Epithelial cell of umbilical artery (primary cell): ENCODE results near the gene PPIL1. TPM values are rescaled to one million over a fixed set of nuclear protein-coding genes. Genes with fewer than 3 reads are reported as not detected.

Experiments used
- total RNA-seq: library from RNA; depleted of rRNA; stranded (reverse); fragments of >200 nt; gene quantifications from 2 replicates; pipeline ENCODE4 v1.2.3, GENCODE V29; 2014

PPIL1 gene
- 44.4 and 48.7 TPM in 2 replicates for total RNA-seq

DNA sequence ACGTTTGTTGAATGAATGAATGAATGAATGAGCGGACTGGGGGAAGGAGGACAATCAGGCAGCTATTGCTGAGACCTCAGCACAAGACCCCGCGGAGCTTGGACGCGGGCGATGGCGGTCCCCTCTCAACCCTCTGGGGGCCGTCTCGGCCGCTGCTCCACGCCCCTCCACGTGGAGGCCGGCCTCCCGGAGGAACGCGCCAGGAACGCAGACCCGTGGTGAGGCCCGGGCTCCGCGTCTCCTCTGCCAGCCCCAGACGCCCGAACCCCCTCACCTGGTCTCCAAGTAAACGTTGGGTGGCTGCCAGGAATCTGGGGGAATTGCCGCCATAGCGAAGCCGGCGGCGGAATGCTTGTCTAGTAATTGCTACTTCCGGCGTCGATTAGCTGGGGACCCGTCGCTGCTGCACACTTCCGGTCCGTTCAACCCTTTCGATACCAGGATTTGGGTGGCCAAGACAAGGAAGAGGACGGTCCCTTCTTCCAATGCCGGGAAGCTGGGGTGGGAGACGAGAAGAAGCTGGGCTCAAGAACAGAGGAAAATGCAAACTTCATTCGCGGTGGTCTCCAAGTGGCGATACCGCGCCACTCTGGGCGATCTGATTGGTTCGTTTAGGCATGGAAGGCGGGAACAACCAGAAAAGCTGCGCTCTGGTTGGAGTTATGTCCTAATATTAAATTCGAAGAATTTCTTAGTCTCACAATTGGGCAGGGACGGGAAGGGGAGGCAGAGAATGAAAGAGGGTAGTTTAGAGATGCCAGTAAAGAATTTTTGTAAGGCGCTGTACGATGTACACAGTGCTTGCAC lies at the start of gene PPIL1:
Gene PPIL1, minus strand, starts transcription at position 361 of the 807 bp plus-strand sequence. Its CDS starts 31 bp downstream, at position 330.

DNA sequence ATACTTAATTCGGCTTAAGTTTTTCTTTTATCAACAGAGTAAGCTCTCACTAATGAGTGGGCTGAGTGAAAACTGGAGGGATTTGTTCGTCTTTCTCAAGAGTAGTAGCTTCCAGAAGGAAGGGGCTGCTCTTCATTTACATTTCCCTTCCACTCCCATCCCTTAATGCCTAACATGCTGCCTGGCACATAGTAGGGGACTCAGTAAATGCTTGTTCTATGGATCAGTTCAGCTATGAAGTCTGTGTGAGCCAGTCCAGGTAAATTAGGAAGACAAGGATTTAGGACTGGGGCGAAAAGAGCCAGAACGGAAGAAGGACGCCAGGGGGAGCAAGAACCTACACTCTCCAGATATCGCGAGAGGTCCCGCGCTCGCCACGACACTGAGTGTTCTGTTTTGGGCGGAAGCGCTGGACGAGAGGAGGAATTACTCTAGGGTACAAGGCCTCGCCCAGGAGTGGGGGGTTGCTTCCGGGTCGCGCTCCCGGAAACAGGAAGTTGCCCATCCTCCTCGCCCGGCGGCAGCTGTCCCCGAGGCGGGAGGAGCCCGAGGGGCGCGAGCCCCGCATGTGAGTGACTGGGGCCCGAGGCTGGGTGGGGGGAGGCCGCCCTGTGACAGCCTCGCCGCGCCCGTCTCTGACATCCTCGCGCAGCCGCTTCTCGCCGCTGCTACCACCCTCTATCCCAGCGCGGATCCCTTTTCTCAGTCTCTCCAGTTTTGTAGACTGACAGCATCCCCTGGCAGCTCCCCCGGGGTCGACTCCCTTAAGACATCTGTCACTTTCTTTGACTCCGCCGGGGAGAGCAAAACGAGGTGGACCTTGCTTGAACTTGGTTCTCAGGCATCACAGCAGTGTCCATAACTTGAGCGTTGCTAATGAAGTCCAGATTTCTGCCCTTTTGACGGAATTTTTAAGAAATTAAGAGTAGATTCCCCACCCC lies 11.1 kb upstream of the PPIL1 start, which contains the start of gene C6orf89:
Gene C6orf89, plus strand, starts transcription at position 492 of the 941 bp plus-strand sequence. CDS start 13,493 bp downstream, outside the sequence.

DNA sequence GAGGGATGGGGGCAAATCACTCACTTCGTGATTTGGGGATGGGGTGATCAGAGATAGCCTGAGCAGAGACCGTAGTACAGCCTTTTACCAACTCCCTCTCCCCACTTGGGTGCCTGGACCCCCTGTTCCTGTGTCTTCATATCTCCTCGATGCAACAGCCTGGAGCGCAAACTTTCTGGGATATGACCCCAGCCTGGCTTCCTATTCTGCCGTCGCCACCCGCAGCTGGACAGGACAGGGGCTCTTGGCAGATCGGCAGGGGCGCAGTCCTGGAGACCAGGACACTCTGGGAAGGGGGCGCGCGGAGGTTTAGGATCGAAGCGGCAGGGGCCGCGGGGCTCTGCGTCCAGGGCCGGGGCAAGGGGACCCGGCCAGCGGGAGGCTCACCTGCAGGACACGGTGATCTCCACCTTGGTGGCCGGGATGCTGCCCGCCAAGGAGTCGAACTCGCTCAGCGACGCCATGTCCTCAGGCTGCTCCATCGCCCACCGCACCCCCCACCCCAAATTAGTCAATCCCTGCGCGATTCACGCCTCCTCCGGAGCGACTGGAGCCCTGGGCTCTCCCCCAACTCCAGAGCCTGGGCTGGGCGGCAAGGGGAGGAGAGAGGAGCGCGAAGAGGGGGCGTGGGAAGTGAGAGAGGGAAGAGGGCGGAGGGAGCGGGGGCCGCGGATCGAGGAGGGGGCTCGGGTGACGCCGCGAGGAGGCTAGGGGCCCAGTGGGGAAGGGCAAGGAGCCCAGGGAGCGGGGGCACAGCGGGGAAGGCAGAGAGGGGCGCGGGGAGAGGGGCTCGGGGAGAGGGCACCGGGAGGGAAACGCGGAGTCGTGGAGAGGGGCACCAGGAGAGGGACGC lies 35.5 kb downstream of the PPIL1 start, which contains the start of gene CPNE5:
Gene CPNE5, minus strand, starts transcription at position 549 of the 853 bp plus-strand sequence. Its CDS starts 67 bp downstream, at position 482.

Other genes starting within 250 kb of the PPIL1 start
- gene CDKN1A, start 196.1 kb downstream of the PPIL1 start, total RNA-seq: 137 and 142 TPM in 2 replicates
- gene RAB44, start 177.0 kb downstream of the PPIL1 start, total RNA-seq: not detected in 2 replicates
- gene CPNE5, start 35.4 kb downstream of the PPIL1 start, total RNA-seq: 4.6 and 5.8 TPM in 2 replicates
- 19.2 and 23.3 TPM in 2 replicates for gene C6orf89, start 11.1 kb upstream of the PPIL1 start, total RNA-seq
- gene PI16, start 79.9 kb upstream of the PPIL1 start, total RNA-seq: not detected in 2 replicates
- gene MTCH1, start 111.4 kb upstream of the PPIL1 start, total RNA-seq: 297 and 327 TPM in 2 replicates
- gene FGD2, start 130.9 kb upstream of the PPIL1 start, total RNA-seq: not detected in 2 replicates